Neutrophil (primary cell): Measurements from ENCODE around the gene TMEM243.
"Not testable (repeated sequence)": the region's sequence is repeated elsewhere in the genome, so short reads cannot be mapped to it uniquely, and the experiment has no call there.

ENCODE experiments used
- H3K27ac ChIP-seq: fragments of 200-600 bp; sonication (generic); 2 replicates; pipeline ENCODE4 v1.5.1; 2016; ENCODE audit warnings: mild to moderate bottlenecking, moderate library complexity
- H3K27me3 ChIP-seq: fragments of 200-600 bp; sonication (generic); 2 replicates; pipeline ENCODE4 v1.6.0; 2016; ENCODE audit warnings: mild to moderate bottlenecking
- H3K36me3 ChIP-seq: fragments of 200-600 bp; sonication (generic); 2 replicates; pipeline ENCODE4 v1.5.1; 2017
- H3K4me1 ChIP-seq, 2 experiments: fragments of 200-600 bp in 1 of 2; sonication (generic) in 1 of 2; 1 replicate in 1 of 2; 2 replicates in 1 of 2; pipeline versions ENCODE4 v1.5.1 to v1.6.1; 2013 to 2016; ENCODE audit warnings: low read depth in 1 of 2, low read length in 1 of 2, mild to moderate bottlenecking in 1 of 2, moderate library complexity in 1 of 2; ENCODE audit not compliant: control insufficient read depth in 1 of 2, insufficient read depth in 1 of 2
- H3K4me3 ChIP-seq, 2 experiments: fragments of 200-600 bp in 1 of 2; sonication (generic) in 1 of 2; 1 replicate in 1 of 2; 2 replicates in 1 of 2; pipeline ENCODE4 v1.5.1; 2013 to 2016; ENCODE audit warnings: low read depth in 1 of 2, low read length in 1 of 2, mild to moderate bottlenecking in 1 of 2, moderate library complexity in 1 of 2
- H3K9me3 ChIP-seq: fragments of 200-600 bp; sonication (generic); 2 replicates; pipeline ENCODE4 v1.5.1; 2016
- TF ChIP-seq, protein P1 (sequence below): fragments of 200-600 bp; sonication (generic); IDR thresholded peaks from 2 replicates; pipeline ENCODE4 v1.5.1; 2016; ENCODE audit warnings: antibody characterized with exemption

The TMEM243 gene

DNA sequence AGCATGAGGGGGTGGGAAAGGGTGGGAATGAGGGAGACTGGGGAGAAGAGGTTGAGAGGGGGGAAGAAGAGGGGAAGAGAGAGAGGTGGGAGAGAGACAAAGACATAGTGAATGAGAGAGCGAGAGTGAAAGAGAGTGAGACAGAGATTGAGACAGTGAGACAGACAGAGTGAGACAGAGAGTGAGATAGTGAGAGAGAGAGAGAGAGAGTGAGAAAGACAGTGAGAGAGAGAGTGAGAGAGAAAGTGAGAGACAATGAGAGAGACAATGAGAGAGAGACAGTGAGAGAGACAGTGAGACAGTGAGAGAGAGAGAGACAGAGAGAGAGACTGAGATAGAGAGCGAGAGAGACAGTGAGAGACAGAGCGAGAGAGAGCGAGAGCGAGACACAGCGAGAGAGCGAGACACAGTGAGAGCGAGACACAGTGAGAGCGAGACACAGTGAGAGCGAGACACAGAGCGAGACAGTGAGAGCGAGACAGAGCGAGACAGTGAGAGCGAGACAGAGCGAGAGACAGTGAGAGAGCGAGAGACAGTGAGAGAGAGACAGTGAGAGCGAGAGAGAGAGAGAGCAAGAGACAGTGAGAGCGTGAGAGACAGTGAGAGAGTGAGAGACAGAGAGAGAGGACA is 10.1 kb downstream of the TMEM243 start:
- Histone ChIP-seq H3K27ac (no peak overlapping the region), H3K4me3 (no peak overlapping the region), H3K36me3 (no peaks in the 10 kb centered on the region), H3K4me1 (peaks cover 4 to 8% of the 10 kb centered on the region in 2 experiments), H3K27me3 (no peaks in the 10 kb centered on the region), H3K9me3 (no peaks in the 10 kb centered on the region)
- TF ChIP-seq, protein P1, sequence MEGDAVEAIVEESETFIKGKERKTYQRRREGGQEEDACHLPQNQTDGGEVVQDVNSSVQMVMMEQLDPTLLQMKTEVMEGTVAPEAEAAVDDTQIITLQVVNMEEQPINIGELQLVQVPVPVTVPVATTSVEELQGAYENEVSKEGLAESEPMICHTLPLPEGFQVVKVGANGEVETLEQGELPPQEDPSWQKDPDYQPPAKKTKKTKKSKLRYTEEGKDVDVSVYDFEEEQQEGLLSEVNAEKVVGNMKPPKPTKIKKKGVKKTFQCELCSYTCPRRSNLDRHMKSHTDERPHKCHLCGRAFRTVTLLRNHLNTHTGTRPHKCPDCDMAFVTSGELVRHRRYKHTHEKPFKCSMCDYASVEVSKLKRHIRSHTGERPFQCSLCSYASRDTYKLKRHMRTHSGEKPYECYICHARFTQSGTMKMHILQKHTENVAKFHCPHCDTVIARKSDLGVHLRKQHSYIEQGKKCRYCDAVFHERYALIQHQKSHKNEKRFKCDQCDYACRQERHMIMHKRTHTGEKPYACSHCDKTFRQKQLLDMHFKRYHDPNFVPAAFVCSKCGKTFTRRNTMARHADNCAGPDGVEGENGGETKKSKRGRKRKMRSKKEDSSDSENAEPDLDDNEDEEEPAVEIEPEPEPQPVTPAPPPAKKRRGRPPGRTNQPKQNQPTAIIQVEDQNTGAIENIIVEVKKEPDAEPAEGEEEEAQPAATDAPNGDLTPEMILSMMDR: no peak

DNA sequence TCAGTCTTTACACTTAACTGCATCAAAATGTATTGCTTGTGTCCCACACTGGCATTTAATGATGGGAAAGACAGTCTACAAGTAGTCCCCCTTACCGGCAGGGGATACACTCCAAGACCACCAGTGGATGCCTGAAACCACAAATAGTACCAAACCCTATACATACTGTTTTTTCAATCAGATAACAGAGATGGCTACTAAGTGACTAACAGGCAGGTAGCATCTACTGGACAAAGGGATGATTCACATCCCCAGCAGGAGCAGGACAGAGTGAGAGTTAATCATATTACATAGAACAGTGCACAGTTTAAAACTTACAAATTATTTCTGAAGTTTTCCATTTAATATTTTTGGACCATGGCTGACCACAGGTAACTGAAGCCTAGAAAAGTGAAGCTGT is 13.2 kb downstream of the TMEM243 start:
- Histone ChIP-seq H3K4me3 (no peak overlapping the region), H3K4me1 (no peaks in the 10 kb centered on the region), H3K27ac (no peak overlapping the region)

DNA sequence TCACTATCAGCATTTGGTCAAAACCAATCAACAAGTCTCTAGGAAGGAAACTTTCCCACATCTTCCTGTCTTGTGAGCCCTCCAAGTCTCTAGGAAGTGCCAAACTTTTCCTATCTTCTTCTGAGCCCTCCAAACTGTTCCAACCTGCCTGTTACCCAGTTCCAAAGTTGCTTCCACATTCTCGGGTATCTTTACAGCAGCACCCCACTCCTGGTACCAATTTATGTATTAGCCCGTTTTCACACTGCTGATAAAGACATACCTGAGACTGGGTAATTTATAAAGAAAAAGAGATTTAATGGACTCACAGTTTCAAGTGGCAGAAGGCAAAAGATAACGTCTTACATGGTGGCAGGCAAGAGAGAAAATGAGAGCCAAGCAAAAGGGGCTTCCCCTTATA is 13.8 kb downstream of the TMEM243 start:
- H3K9me3 ChIP-seq, H3K4me3 ChIP-seq, H3K4me1 ChIP-seq, H3K27ac ChIP-seq, H3K36me3 ChIP-seq, H3K27me3 ChIP-seq: not testable (repeated sequence)

More for the DNA sequence above, 13.2 kb downstream of the TMEM243 start:
- TF ChIP-seq, protein P1: no peak
- Histone ChIP-seq H3K36me3 (no peaks in the 10 kb centered on the region), H3K9me3 (no peaks in the 10 kb centered on the region), H3K27me3 (no peaks in the 10 kb centered on the region)

DNA sequence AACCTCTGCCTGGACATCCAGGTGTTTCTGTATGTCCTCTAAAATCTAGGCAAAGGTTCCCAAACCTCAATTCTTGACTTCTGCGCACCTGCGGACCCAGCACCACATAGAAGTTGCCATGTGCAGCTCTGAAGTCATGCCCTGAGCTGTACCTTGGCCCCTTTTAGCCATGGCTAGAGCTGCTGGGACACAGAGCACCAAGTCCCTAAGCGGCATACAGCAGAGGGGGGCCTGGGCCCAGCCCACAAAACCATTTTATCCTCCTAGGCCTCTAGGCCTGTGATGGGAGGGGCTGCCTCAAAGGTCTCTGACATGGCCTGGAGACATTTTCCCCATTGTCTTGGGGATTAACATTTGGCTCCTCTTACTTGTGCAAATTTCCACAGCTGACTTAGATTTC is 14.6 kb downstream of the TMEM243 start:
- Histone ChIP-seq H3K9me3 (no peaks in the 10 kb centered on the region), H3K27me3 (no peaks in the 10 kb centered on the region), H3K4me3 (no peak overlapping the region), H3K36me3 (peaks cover 9% of the 10 kb centered on the region), H3K4me1 (no peaks in the 10 kb centered on the region), H3K27ac (no peak overlapping the region)
- TF ChIP-seq, protein P1: no peak

DNA sequence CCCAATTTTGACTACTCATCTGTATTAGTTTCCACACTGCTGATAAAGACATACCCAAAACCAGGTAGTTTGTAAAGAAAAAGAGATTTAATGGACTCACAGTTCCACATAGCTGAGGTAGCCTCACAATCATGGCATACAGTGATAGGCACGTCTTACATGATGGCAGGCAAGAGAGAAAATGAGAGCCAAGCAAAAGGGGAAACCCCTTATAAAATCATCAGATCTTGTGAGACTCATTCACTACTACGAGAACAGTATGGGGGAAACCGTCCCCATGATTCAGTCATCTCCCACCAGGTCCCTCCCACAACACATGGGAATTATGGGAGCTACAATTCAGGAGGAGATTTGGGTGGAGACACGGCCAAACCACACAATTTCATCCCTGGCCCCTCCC is 15.6 kb downstream of the TMEM243 start:
- peaks cover 18% of the 10 kb centered on the region for H3K36me3 ChIP-seq
- not testable (repeated sequence) for H3K27me3 ChIP-seq, H3K27ac ChIP-seq, H3K4me1 ChIP-seq, H3K4me3 ChIP-seq, H3K9me3 ChIP-seq

DNA sequence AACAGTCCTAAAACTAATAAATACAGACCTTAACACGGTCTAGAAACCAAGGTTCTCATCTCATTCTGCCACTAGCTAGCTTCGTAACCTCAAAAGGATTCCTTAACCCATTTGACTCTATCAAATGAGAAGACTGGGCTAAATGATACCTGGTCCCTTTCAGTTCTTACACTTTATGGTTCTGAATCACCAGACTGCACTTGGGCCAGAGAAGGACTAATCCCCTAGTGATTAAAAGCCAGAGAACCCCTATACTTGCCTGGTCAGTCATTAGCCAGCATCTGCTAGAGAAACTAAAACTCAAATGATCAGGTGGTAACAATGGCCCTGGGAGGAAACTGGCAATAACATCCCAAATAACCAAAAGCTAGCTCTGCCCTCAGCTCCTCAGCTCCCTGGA is 16.8 kb downstream of the TMEM243 start:
- TF ChIP-seq, protein P1: no peak
- no peaks in the 10 kb centered on the region for H3K9me3 ChIP-seq
- H3K4me3 ChIP-seq: no peak overlapping the region
- H3K27ac ChIP-seq: no peak overlapping the region
- H3K4me1 ChIP-seq: no peaks in the 10 kb centered on the region
- no peaks in the 10 kb centered on the region for H3K27me3 ChIP-seq
- H3K36me3 ChIP-seq: peaks cover 29% of the 10 kb centered on the region

DNA sequence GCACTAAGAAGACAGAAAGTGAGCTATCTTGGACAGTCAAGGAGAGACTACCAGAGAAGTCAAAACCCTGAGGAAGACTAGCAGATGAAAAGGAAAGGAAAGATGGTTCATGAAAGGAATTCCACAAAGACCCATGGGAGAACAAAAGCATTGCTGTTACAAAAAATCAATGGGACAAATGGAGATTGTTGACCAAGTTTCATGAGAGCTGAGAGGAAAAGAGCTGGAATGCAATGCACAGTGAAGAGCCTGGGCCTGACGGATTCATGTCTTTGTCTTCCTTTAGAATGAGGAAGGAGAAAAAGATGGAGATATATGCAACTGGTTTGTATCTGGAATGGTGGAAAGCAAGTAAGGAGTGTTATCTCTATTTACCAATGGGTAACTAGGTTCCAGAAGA is 17.3 kb downstream of the TMEM243 start:
- Histone ChIP-seq H3K27ac (no peak overlapping the region), H3K4me1 (no peaks in the 10 kb centered on the region)

More for the DNA sequence above, 17.3 kb downstream of the TMEM243 start:
- Histone ChIP-seq H3K36me3 (peaks cover 33% of the 10 kb centered on the region), H3K9me3 (no peaks in the 10 kb centered on the region), H3K4me3 (no peak overlapping the region), H3K27me3 (no peaks in the 10 kb centered on the region)
- TF ChIP-seq, protein P1: no peak
